ENCODE results near the gene AOC1.

Gene AOC1

GRCh38 chr7:150858236-150859197 is 6.2 kb downstream of the AOC1 start:
- no peak for DNase-seq

- DNase-seq = no peak
Observed at GRCh38 chr7:150860291-150860977, 8.1 kb downstream of the AOC1 start.

GRCh38 chr7:150860978-150861295 is 8.6 kb downstream of the AOC1 start:
- no peak for DNase-seq

GRCh38 chr7:150862356-150862755 is 10.0 kb downstream of the AOC1 start:
- DNase-seq = no peak

GRCh38 chr7:150863946-150864345 is 11.6 kb downstream of the AOC1 start:
- no peak for DNase-seq

- DNase-seq = no peak
Observed at GRCh38 chr7:150866932-150867564, 14.7 kb downstream of the AOC1 start.

GRCh38 chr7:150867605-150868004 is 15.3 kb downstream of the AOC1 start:
- DNase-seq = no peak

GRCh38 chr7:150869467-150869866 is 17.1 kb downstream of the AOC1 start:
- no peak for DNase-seq

GRCh38 chr7:150871601-150872000 is 19.3 kb downstream of the AOC1 start:
- DNase-seq = no peak

- no peak for DNase-seq
Observed at GRCh38 chr7:150874401-150875198, 22.3 kb downstream of the AOC1 start.

GRCh38 chr7:150875791-150876190 is 23.5 kb downstream of the AOC1 start:
- DNase-seq = peak; percentile 17

- peak; percentile 87 for DNase-seq
Observed at GRCh38 chr7:150876817-150877526, 24.7 kb downstream of the AOC1 start.

GRCh38 chr7:150877536-150877935 is 25.2 kb downstream of the AOC1 start:
- no peak for DNase-seq

GRCh38 chr7:150879345-150879744 is 27.0 kb downstream of the AOC1 start:
- DNase-seq = no peak

- DNase-seq = no peak
Observed at GRCh38 chr7:150881189-150881588, 28.9 kb downstream of the AOC1 start.

- no peak for DNase-seq
Observed at GRCh38 chr7:150890853-150891584, 38.7 kb downstream of the AOC1 start.

- no peak for DNase-seq
Observed at GRCh38 chr7:150891740-150892139, 39.4 kb downstream of the AOC1 start.

- no peak for DNase-seq
Observed at GRCh38 chr7:150895809-150896208, 43.5 kb downstream of the AOC1 start.

- no peak for DNase-seq
Observed at GRCh38 chr7:150896562-150897209, 44.4 kb downstream of the AOC1 start.

- DNase-seq = no peak
Observed at GRCh38 chr7:150897502-150898474, 45.5 kb downstream of the AOC1 start.

All from DMS 273 treated with DMSO at 0.1 percent for 48 hours (cell line).